Anterior cingulate cortex (tissue), 58 donors: ENCODE results near the gene HHIPL1.

Experiments
- DNase-seq, 58 donors: peaks; one replicate each; lab custom pipeline; 2025; lab: John Stamatoyannopoulos, UW

HHIPL1 gene

DNA sequence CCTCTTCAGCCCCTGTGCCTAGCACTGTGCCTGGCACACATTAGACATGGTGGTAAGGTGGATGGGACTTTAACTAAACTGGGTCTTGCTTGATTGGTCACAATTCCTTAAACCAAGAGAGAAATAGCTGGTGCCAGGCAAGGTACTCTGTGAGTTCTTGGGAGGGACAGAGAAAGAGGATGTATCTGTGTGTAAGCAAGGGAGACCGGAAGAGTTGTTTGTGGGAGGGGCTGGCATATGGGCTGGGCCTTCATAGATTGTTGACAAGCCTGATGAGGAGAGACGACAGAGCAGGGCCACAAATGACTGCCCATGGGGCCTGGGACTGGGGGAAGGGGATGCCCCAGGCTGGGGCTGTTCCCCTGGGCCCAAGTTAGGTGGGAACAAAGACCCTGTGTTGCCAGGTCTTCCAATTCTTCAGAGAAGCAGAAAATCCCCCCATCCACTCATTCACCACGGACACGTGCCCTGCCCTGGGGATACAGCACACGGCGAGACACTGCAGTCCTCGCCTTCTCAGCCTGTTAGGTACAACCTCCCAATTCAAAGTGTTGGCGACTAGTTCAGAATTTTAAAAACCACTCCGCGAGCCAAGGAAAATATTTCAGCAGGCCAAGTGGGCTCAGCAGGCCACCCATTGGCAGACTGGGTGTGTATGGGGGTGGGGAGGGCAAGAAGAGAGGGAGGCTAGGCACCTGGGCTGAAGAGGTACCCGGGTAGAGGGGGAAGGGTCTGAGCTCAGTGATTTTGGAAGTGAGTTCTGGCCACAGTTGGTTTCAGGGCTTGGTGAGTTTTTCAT lies 27.8 kb downstream of the HHIPL1 start:
- DNase-seq, result peak in 6 of 58 donors; percentile 17 to 73 (median 35)

DNA sequence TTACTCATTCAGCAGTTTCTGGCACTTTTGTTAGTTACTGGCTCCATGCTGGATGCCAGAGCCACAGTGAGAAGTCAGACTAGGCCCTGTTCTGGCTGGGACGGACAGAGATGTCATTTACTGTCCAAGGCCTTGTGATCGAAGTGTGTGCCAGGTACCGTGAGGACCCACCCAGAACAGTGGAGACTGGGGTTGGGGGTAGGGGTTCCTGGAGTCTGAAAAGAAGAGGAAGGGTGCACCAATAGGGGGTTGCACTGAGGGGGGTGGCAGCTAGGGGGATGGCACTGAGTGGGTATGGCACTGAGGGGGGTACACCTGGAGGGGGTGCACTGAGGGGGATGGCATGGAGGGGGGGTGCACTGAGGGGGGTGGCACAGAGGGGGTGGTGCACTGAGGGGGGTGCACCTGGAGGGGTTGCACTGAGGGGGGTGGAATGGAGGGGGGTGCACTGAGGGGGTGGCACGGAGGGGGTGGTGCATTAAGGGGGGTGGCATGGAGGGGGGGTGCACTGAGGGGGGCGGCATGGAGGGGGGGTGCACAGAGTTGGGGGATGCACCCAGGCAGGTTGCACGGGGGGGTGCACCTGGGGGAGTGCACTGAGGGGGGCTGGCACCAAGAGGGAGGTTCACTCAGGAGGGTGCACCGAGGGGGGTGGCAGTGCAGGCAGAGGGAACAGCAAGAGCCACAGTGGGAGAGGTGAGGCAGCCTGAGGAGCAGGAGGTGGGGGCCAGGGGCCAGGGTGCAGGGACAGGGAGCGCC lies 28.6 kb downstream of the HHIPL1 start:
- no peak for DNase-seq

DNA sequence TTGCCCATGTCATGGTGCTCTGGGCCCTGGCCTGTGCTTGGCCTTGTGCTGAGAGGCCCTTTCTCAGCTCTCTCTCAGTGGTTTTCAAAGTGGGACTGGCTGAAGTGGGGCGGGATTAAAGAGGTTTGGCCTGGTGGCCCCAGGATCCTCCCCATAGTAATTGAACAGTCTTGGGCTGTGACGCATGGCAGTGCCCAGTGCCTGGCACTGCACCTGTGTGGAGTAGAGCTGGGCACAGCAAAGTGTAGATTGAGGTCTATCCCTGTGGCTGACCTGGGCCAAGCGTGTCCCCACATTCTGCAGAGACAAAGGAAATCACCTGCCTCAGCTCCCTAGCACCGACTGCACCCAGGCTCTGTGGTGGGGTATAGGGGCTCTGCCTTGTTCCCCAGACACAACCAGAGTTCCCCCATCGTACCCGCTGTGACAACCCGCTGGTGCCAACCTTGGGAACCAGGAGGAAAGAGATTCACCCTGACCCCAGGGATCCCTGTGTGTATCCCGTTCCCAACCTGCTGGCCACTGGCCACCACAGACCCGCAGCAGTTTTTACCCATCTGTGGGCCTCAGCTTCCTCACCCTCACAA lies 29.2 kb downstream of the HHIPL1 start:
- DNase-seq, result no peak

DNA sequence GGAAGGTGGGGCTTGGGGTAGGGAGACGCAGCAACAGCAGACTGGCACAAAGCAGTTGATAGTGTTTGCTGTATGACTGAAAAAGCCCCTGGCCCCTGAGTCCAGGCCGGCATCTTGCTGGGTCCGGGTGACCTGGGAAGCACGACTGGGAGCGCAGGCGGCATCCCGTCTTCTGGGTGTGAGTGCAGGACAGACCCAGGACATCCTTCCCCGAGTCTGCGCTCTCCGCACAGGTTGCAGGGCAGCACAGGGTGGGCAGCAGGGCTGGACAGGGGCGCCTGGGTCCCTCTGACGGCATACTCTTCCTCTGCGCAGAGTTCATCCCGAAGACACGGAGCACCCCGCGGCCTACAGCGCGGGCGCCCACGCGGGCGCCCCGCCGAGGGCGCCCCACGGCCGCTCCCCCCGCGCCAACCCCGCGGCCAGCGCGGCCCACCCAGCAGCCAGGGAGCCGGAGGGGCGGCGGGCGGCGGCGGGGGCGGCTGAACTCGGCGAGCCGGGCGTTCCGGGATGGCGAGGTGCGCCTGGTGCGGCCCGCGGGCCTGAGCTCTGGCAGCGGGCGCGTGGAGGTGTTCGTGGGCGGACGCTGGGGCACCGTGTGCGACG lies 29.9 kb downstream of the HHIPL1 start:
- no peak for DNase-seq

DNA sequence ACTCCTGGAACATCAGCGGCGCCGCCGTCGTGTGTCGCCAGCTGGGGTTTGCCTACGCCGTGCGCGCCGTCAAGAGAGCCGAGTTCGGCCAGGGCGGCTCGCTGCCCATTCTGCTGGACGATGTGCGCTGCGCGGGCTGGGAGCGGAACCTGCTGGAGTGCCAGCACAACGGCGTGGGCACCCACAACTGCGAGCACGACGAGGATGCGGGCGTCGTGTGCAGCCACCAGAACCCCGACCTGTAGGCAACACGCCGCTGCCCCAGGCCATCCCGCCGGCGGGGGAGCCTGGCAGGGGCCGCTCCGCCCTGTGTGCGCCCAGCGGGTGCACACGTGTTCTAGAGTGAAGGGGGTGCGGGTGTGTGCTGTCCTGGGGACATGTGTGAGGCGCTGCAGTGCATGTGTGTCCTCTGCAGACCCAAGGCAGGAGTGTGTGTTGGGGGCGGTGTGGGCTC lies 30.5 kb downstream of the HHIPL1 start:
- DNase-seq, result no peak

DNA sequence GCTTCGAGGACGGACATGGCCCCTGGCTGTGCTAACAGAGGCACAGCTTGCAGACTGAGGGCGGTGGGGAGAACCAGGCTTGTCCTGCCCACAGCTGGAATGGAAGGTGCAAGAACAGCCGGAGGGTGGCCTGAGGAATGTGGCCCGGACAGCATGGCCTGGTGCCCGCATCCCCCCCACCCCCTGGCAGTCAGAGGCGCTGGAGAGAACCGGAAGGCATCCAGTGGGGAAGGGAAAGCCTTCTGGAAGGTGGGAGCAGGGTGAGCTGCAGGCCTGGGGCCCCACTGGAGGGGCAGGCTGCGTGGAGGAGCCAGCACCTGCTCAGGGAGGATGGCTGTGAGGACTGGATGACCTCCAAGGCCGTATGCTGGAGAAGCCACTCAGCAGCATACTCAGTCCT lies 31.0 kb downstream of the HHIPL1 start:
- no peak for DNase-seq

DNA sequence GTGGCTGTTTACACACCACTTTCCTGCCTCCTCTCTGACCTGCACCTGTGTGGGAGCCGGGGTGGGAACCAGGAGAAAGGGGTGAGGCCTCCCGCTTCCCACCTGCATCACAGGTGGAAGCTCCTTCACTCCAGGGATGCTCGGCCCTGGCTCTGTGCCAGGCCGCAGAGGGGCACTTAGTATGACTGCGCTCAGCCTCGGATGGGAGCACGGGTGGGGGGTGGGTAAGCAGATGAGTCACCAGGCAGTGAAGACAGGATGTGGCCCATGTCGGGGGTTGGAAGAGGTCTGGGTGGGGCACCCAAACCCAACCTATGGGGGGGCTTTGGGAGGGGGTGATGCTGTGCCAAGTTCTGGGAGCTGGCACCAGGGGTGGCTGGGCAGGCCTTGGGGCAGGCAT lies 31.7 kb downstream of the HHIPL1 start:
- no peak for DNase-seq

DNA sequence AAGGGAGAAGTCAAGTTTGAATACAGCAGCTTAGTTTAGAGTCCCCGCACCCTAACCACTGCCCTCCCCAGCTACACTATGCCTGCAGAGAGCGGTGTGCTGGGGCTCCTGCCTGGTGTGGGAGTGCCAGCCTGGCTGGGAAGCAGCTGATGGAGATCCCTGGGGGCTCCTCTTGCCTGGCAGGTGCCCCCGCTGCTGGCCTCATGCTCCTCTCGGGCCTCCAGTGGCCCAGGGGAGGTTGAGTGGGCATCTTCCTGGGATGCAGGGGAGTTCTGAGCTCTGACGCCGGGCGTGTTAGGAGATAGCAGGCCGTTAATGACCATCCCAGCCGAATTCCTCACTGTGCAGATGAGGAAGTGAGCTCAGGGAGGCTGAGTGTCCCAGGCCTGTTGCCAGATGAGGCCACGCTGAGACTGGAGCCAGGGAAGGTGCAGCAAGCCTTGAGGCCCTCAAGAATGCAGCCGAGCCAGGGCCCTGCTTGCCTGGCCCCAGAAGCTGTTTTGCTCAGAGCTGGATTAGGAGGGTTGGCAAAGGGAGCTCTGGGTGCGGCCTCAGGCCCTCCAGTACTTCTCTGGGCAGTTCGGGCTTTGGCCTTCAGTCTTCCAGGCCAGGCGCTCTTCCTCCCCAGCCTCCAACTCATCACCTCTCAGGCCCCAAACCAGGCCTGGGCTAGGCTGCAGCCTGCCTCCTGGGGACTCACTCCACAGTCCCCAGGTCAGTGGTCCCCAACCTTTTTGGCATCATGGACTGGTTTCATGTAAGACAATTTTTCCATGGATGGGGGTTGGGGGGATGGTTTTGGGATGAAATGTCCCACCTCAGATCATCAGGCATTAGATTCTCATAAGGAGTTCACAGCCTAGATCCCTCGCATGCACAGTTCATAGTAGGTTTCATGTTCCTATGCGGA lies 32.6 kb downstream of the HHIPL1 start:
- no peak for DNase-seq

DNA sequence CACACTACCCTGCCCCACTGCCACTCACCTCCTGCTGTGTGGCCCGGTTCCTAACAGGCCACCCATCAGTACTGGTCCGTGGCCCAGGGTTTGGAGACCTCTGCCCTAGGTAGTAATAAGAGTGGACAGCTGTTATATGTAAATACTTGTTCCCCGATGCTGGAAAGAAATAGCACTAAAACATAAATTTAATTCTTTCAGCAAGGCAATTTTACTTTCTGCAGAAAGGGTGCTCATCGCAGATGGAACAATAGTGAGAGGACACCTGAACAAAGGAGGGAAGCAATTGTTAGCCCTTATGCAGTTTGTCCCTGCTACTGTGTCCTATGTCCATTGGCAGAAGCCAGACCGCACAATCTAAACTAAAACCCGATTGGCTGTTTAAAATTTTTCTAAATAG lies 33.3 kb downstream of the HHIPL1 start:
- no peak for DNase-seq

DNA sequence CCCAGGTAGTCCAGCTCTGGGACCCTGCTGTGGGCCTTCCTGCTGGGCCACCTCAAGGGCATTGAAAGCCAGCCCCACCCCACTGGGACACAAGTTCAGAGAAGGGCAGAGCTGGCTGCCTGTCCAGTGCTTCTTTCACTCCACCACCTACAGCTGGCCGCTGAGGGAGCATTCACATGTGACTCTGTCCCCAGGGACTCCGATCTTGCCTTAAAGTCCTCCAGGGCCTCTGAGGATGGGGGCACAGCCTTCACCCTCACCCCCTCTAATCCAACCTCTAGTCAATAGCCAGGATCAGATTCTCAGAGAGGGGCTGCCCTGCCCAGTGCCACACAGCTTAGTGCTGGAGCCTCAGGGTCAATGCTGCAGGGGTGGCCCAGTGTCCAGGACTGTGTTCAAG lies 34.2 kb downstream of the HHIPL1 start:
- DNase-seq, result no peak

DNA sequence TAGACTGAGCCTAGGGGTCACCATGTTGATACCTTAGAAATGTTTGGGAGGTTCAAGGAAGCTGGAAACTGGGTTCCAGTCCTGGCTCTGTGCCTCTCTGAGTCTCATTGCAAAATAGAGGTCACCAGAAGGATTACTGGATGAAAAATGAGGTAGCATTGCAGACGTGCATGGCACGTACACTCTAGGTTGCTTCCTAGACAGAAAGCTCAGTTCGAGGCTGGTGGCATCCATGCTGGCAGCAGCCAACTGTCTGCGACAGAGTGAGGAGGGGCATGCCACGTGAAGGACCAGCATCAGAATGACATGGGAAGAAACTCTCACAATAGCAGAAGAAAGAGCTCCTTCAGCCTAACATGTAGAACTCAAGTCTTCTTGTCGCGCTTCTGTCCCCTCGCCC lies 34.6 kb downstream of the HHIPL1 start:
- no peak for DNase-seq

DNA sequence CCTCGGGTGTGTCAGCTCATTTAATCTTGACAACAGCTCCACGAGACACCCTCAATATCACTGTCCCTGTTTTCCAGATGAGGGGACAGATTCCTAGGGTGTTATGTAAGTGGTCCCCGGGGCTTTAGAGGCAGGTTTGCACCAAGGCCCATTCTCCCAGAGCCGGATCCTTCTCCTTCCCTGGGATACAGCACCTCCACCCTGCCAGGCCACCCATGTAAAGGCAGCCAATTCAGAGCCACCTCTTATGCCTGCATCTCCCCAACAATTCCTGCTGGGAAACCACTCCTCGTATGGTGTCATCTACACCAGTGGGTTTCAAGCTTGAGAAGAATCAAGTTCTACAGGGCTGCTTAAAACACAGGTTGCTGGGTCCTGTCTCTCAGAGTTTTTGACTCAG lies 35.1 kb downstream of the HHIPL1 start:
- DNase-seq, result no peak

DNA sequence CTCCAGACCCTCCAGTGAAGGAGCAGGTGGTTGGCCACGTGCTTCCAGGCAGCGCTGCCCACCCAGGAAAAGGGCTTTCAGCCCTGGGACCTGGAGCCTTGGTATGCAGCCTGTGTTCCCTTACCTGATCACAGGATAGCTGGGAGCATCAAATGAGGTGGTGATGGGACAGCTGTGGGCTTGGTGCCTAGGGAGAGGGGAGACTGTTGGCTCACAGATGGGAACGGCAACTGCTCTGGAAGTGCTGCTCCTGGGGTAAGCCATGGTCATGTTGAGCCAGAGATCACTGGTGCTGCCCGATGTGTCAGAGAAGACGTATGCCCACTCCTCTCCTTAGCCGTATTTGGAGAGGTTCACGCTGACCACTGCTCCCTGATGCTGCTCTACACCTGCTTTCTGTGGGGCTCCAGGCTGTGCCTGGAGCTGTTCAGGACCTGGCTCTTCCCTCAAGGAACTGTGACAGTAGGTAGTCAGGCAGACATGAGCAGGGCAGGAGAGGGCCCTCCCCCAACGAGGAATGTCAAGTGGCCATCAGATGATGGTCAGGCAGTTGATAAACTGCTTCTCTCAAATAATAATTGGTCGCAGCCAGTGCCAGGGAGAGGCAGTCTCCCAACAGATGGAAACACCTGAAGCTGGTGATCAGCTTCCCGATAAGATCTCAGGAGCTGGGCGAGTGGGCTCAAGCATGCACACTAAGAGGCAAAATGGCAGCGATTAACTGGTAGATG lies 36.3 kb downstream of the HHIPL1 start:
- no peak for DNase-seq

DNA sequence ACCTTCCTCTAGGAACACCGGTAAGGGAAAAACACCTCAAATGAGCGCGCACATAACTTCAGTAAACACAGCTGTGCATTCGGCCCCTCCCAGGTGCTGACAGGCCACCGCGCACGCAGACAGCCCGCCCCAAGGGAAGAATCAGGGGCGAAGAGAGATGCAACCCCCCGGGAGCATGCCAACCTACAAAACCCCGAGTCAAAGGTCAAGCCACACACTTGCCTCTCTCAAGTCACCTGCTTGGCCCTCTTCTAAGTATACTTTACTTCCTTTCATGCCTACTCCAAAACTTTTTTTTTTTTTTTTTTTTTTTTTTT lies 36.9 kb downstream of the HHIPL1 start:
- DNase-seq, result no peak

DNA sequence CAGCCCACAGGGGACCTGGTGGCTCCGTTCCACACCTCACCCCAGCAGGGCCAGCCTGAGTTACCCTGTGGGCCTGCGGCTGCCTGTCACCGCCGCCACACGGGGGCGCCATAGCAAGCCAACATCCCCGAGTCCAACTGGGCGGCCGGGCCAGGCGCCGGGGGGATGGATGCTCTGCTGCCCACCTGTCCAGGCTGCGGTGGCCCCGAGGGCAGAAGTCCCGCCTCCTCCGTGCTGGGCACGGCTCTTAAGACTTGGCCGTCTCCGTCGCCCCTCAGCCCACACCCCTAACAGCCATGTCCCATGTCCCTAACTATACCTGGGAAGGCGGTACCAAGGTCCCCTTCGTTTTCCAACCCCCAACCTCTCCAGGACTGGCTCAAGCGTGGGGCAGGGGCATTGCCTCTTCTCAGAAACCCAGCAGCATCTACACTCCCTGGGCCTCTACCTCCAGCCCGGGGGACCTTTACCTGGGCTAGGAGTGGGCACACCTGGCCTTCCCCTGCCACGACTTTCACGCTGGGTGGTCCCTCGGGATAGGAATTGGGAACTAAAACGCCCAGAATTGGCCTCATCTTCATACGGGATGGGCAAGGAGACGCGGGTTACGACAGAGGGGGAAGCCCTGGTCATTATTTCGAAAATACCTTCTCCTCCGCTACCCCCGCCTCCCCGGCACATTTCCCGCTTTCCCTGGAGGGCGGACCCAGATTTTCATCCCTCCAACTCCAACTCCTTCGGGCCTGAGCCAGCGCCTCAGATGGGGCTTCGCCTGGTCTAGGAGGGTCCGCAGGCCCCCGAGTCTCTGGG lies 38.1 kb downstream of the HHIPL1 start:
- peak in 55 of 58 donors; percentile 11 to 89 (median 66) for DNase-seq

DNA sequence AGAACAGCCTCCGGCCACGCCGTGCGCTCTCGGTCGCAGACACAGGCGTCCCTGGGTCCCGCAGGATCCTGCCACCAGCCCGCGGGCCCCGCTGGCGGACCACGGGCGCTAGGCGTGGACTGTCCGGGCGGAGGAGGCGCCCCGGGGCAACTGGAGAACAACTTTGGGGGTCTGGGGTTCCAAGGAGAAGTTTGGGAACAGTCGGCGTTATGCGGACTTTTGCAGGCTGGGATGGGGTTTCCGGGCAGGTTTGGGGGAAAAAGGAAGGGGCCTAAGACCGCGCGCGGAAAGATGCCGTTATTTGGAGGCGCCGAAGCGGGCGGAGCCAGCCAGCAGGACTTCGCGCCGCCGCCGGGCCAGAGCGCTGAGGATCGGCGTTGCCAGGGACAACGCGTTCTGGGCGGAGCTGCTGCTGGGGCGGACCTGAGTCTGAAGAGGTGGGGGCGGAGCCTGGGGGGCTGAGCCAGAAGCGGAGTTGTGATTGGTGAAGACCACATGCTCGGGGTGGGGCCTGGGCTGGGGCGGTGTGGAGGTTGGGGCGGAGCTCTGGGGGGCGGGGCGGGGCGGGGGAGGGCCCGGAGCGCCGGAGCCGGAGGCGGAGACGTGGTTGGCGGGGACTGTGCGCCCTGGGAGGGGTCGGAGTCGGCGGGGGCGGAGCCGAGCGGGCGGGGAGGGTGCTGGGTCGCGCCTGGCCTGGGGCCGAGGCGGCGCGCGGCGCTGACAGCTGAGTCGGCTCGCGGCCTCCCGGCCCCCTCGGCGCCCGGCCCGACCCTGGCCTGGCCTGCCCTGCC lies 38.9 kb downstream of the HHIPL1 start, which contains the start of gene CYP46A1:
Gene CYP46A1, plus strand, starts transcription at position 680 of the 791 bp plus-strand sequence. CDS start 120 bp downstream, outside the sequence.
- peak; percentile 50 to 100 (median 99) for DNase-seq

DNA sequence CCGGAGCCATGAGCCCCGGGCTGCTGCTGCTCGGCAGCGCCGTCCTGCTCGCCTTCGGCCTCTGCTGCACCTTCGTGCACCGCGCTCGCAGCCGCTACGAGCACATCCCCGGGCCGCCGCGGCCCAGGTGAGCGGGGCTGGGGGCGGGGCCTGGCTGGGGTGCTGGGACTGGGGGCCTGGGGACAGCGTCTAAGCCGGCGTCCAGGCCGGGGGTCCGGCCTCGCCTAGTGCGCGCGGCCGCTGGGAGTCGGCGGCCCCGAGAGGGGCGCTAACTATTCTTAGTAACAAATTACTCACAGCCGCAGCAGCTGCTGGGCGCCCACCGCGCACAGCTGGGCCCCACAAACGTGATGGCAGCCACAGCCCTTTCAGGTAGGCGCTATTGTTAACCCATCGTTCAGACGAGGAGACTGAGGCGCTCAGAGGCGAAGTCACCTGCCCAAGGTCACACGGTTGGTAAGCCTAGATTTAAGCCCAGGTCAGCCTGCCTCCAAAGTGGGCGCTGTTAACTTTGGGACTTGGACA lies 39.5 kb downstream of the HHIPL1 start:
- peak in 1 of 58 donors; percentile 75 for DNase-seq
